ENCODE measurements around the gene FBN1. TPM values are rescaled to one million over a fixed set of nuclear protein-coding genes. Genes with fewer than 3 reads are reported as not detected.

FBN1 gene
- total RNA-seq, 1 donor from 2014 or later = 70.3 TPM

DNA sequence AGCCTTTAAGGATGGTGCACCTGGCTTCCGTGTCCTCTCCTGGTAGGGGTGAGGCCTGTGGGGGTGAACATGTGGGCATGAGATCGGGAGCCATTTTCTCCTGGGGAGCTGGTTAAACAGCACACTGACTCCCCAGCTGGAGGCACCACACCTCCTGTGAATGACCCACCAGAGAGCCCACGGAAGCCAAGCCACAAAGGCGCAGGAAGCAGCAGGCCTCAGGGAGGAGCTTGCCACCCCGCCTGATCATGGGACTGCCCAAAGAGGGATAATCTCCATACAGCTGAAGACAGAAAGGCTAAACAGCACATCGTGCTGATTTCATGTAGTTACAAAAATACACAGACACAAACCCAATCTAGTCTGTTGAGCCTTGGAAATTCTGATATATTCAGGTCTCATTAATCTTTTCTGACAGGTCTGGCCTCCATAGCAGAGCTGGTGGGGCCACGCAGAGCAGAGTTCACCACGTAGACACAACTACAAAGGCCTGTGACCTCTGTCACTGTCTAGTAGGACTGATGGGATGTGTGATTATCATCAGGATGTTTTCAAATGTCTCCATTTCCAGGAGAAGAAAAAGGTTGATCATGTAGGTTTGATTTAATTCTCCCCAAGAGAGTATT is 239.1 kb downstream of the FBN1 start:
- no peak for DNase-seq (ENCODE audit: low read depth, low spot score)

- DNase-seq (ENCODE audit: low read depth, low spot score) = no peak
Measured at GRCh38 chr15:48402427-48403177, 242.9 kb downstream of the FBN1 start.

- no peak for DNase-seq (ENCODE audit: low read depth, low spot score)
Measured at GRCh38 chr15:48400086-48400485, 245.4 kb downstream of the FBN1 start.

DNA sequence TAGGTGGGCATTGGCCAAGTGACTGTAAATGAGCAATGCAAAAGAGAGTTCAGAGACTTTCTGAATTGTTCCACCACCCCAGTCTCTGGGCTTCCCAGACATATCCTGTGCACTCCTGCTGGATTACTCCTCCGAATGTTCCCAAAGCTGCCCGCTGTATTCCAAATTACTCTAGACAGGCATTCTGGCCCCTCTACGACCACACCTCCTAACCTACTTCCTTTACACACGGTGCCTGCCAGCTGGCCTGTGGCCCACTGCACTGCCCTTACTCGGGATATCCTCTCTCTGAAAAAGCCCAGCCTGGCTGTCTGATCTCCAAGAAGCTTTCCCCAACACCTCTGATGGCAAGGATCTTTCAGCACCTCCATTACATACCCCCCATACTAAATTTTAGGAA is 247.7 kb downstream of the FBN1 start:
- no peak for DNase-seq (ENCODE audit: low read depth, low spot score)

DNA sequence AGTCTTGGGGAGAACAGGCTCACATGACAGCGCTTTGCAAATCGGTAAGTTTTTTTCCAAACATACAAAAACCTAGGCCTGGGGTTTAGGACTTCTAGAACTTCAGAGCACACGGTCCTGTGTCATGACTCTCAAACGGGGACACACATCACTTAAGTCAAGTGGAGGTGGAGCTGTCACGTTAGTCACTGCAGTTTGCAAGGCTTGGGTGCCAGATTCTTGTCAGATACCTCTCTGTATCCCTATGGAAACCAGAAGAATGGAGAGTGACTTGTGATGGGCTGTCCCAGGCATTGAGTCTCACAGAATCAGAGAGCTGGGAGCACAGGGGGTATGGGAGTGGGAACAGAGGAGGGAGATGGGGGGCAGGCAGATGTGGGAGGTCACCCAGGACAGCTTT is 249.5 kb downstream of the FBN1 start:
- no peak for DNase-seq (ENCODE audit: low read depth, low spot score)

GRCh38 chr15:48395521-48396011 is 249.9 kb downstream of the FBN1 start:
- DNase-seq (ENCODE audit: low read depth, low spot score) = no peak

- no peak for DNase-seq (ENCODE audit: low read depth, low spot score)
Measured at GRCh38 chr15:48394970-48395369, 250.5 kb downstream of the FBN1 start.

GRCh38 chr15:48393645-48394506 is 251.6 kb downstream of the FBN1 start:
- peak; percentile 89 for DNase-seq (ENCODE audit: low read depth, low spot score)

- DNase-seq (ENCODE audit: low read depth, low spot score) = peak; percentile 96
Measured at GRCh38 chr15:48392356-48392755, 253.2 kb downstream of the FBN1 start.

DNA sequence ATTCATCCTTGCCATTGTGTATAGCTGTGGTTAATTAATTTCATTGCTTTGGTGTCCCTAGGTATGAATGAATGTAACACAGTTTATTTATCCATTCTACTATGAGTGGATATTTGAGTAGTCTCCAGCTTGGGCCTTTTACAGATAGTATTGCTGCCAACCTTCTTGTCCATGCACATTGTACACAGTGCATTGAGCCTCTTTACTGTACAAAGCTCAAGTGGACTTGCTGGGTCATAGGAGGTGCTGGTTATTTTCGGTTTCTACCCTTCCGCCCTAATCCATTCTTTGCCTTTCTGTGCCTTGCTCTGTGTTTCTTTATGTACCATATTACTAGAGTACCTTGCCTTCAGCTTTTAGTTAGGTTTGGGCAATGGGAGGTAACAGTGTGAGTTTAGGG is 253.6 kb downstream of the FBN1 start:
- no peak for DNase-seq (ENCODE audit: low read depth, low spot score)

GRCh38 chr15:48389691-48390143 is 255.8 kb downstream of the FBN1 start:
- no peak for DNase-seq (ENCODE audit: low read depth, low spot score)

DNA sequence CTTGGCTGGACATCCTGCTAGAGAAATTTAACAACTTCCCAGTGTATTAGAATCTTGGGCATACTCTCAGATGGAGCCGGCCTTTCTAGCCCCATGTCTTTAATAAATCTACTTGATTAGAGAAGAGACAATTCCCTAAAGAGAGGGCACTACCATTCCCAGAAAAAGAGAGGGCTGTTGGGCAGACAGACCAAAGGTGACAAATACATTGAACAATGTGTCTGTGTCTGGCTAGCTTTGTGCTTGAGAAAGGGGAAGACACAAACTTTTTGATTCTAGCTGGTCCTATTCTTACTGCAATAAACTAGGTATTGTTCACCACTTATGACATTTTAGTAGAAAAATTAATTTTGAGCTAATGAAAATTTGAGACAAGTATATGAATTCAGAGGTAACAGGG is 256.6 kb downstream of the FBN1 start:
- no peak for DNase-seq (ENCODE audit: low read depth, low spot score)

DNA sequence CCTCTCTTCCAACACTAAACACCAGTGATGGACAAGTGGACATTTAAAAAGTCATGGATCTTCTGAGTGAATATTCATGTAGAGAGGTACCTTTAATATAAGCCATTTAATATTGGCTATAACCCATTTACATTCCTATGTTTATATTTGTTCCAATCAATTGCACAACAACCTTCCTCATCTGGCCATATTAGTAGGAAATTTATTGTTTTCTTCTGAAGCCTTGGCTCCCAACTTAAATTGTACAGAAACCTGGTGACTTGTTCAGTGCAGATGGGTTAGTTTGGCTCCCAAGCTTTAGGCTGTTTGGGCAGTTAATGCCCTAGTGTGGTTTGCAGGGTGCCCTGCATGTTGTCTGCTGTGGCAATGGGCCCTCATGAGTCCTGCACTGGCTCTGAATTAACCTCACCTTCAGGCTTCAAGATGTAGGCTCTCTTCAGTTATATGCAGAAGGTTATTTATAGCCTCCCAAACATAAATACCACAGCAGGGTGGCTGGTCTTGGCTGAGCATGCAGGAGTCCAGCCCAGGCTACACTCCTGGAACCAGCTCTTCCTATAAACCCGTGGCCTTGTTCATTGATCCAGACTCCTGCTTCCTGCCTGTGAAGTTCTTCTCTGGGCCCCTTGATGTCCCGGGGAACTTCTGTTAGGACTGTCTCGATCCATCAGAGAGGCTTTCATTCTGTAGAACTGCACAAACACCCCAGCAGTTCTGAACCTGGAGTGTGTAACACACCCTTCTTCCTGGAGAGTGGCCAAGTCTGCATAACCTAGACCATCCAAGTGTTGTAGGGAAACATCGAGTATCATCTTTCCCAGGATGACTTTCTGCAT is 257.3 kb downstream of the FBN1 start:
- no peak for DNase-seq (ENCODE audit: low read depth, low spot score)

DNA sequence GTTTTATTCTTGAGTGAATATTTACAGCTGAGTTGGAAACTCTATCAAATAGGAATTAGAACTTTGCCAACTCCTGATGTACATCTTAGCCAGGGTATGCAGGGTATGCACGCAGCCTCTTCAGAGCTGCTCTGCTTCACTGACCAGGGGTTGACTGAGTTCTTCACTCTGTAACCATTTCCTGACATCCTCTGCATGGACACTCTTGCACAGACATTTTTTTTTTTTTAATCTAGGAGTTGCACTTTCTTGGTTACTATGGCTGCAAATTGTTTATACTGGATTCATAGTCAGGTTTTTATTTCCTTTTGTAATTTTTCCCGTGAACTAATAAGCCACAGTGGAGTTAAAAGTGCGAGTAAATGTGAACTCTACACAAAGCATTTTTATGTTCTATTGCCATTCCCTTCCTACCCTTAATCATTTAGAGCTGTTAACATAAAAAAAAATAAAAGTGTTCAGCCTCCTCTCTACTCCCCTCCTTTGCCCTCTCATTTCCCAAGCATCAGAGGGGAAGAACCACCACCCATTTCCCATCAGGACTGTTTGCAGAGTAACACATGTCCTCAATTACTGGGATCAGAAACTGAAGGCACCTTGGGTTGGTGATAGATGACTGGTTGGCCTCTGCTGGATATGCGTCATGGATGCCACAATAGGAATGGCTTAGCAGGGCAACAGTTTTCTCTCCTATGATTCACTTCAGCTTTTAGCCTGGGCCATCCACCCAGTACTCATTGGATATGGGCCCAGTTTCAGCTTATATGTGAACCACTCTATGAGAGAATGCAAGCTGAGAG is 260.3 kb downstream of the FBN1 start:
- DNase-seq (ENCODE audit: low read depth, low spot score) = peak; percentile 50

DNA sequence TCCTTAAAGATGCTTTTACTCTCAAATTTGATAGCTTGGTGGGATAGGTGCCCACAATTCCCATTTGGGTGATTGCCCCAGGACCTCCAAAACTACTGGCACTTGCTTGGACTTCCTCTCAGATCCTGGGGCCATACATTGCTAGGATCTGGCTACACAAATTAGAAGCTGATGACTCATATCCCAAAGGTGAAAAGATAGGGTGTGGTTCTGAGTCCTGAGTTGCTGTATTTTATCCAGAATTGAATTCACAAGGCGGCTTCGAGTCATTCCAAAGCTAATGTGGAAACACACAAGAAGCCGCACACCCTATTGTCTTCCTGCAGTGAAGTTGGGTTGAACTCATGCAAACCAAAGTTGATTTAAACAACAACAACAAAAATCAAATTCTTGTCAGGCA is 260.9 kb downstream of the FBN1 start:
- DNase-seq (ENCODE audit: low read depth, low spot score) = no peak

DNA sequence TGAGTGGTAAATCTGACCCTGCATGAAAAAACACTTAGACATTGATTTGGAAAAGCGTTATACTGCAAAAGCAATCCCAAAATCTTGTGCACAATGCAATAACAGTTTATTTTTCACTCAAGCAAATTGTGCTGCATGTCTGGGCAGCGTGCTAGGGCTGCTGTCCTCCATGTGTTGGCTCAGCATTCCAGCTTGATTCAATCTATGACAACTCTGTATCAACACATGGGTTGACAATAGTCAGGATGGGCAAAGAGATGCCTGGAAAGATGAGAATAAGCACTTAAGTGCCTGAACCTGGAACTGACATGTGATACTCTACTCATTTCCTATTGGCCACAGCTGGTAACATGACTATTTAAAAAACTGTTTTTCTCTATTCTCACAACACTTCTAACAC is 262.5 kb downstream of the FBN1 start:
- DNase-seq (ENCODE audit: low read depth, low spot score) = no peak

DNA sequence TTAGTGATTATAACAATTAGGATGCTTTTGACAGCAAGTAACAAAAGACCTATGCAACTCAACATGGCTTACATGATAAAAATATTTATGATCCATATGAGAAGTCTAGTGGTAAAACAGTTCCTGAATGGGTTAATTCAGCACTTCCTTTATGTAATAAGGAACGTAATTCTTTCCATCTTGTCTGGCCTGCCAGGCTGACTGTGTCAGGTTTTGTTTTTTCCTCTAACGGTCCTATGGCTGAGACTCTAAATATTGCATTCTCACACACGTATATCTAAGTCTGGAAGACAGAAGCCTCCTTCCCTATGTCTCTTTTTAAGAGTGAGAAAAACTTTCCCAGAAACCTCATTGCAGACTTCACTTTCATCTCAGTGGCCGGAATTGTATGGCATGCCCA is 263.6 kb downstream of the FBN1 start:
- DNase-seq (ENCODE audit: low read depth, low spot score) = no peak

DNA sequence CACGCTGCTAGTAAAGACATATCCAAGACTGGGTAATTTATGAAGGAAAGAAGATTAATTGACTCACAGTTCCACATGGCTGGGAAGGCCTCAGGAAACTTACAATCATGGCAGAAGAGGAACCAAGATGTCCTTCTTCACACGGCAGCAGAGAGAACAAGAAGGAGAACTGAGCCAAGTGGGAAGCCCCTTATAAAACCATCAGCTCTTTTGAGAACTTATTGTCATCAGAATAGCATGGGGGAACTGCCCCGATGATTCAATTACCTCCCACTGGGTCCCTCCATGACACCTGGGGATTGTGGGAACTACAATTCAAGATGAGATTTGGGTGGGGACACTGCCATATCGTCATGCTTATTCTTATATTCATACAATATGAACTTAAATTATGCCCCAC is 265.3 kb downstream of the FBN1 start:
- DNase-seq (ENCODE audit: low read depth, low spot score) = no peak

DNA sequence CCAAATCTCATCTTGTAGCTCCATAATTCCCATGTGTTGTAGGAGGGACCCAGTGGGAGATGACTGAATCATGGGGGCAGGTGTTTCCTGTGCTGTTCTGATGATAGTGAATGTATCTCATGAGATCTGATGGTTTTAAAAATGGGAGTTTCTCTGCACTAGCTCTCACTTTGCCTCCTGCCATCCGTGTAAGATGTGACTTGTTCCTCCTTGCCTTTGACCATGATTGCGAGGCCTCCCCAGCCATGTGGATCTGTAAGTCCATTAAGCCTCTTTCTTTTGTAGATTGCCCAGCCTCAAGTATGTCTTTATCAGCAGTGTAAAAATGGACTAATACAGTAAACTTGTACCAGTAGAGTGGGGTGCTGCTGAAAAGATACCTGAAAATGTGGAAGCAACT is 269.7 kb downstream of the FBN1 start:
- DNase-seq (ENCODE audit: low read depth, low spot score) = no peak

GRCh38 chr15:48374472-48374871 is 271.0 kb downstream of the FBN1 start:
- no peak for DNase-seq (ENCODE audit: low read depth, low spot score)

Measured in pulmonary artery endothelial cell (primary cell).